ENCODE measurements around the gene ZNF486. TPM values are rescaled to one million over a fixed set of nuclear protein-coding genes. Genes with fewer than 3 reads are reported as not detected.
"Not testable (repeated sequence)": the region's sequence is repeated elsewhere in the genome, so short reads cannot be mapped to it uniquely, and the experiment has no call there.

ZNF486 gene
- polyA plus RNA-seq (ENCODE audit: insufficient read length in 10 of 10): 1 to 10 TPM; 4.0 to 8.3 (median 5.7) TPM
- long read RNA-seq, donor 1, partial matches to known transcripts: 0 of 1 reads
- long read RNA-seq, donor 1, other reads (novel, unspliced or antisense): 0 of 1 reads
- long read RNA-seq, donor 2: 0 reads
- long read RNA-seq, donor 3: 0 reads
- long read RNA-seq, donor 4, partial matches to known transcripts: 0 of 1 reads
- long read RNA-seq, donor 4, other reads (novel, unspliced or antisense): 0 of 1 reads
- long read RNA-seq, donor 5, transcript ZNF486-201 (4 exons, 3,837 nt): major isoform, 5 of 5 reads
- long read RNA-seq, donor 5, partial matches to known transcripts: 0 of 5 reads
- long read RNA-seq, donor 5, other reads (novel, unspliced or antisense): 0 of 5 reads
- long read RNA-seq, donor 6, partial matches to known transcripts: 0 of 2 reads
- long read RNA-seq, donor 6, other reads (novel, unspliced or antisense): 0 of 2 reads
- long read RNA-seq, donor 7: 0 reads
- long read RNA-seq, donor 8, partial matches to known transcripts: 0 of 3 reads
- long read RNA-seq, donor 8, other reads (novel, unspliced or antisense): 0 of 3 reads
- long read RNA-seq, donor 9, partial matches to known transcripts: 0 of 1 reads
- long read RNA-seq, donor 9, other reads (novel, unspliced or antisense): 0 of 1 reads

GRCh38 chr19:20167020-20167644 lies at the start of gene ZNF486:
Gene ZNF486 (plus strand): TSS chr19:20167214. CDS start chr19:20167331, 117 bp downstream.
- DNase-seq: peak; percentile 96 to 97 (median 96)

- not testable (repeated sequence) for DNase-seq
Measured at GRCh38 chr19:20118064-20118839, 48.8 kb upstream of the ZNF486 start.

- DNase-seq: peak in 1 of 3 donors; percentile 1
Measured at GRCh38 chr19:20124879-20125278, 42.1 kb upstream of the ZNF486 start.

GRCh38 chr19:20132933-20133332 lies 34.1 kb upstream of the ZNF486 start:
- not testable (repeated sequence) for DNase-seq

GRCh38 chr19:20137714-20138113 lies 29.3 kb upstream of the ZNF486 start:
- DNase-seq: not testable (repeated sequence)

GRCh38 chr19:20151617-20152145 lies 15.3 kb upstream of the ZNF486 start:
- peak in 1 of 3 donors; percentile 26 for DNase-seq

GRCh38 chr19:20152506-20152905 lies 14.5 kb upstream of the ZNF486 start:
- DNase-seq: peak in 2 of 3 donors; percentile 33 to 44

- DNase-seq: no peak
Measured at GRCh38 chr19:20153281-20153680, 13.7 kb upstream of the ZNF486 start.

- DNase-seq: no peak
Measured at GRCh38 chr19:20154636-20155035, 12.4 kb upstream of the ZNF486 start.

- DNase-seq: no peak
Measured at GRCh38 chr19:20162821-20163220, 4.2 kb upstream of the ZNF486 start.

GRCh38 chr19:20164456-20164855 lies 2.6 kb upstream of the ZNF486 start:
- DNase-seq: no peak

GRCh38 chr19:20165971-20166592 lies 932 bp upstream of the ZNF486 start:
- DNase-seq: no peak

- peak in 2 of 3 donors; percentile 16 to 30 for DNase-seq
Measured at GRCh38 chr19:20167651-20168122, 673 bp downstream of the ZNF486 start.

GRCh38 chr19:20171285-20171684 lies 4.3 kb downstream of the ZNF486 start:
- DNase-seq: no peak

- DNase-seq: not testable (repeated sequence)
Measured at GRCh38 chr19:20175848-20176247, 8.8 kb downstream of the ZNF486 start.

- DNase-seq: not testable (repeated sequence)
Measured at GRCh38 chr19:20179956-20180355, 12.9 kb downstream of the ZNF486 start.

- DNase-seq: no peak
Measured at GRCh38 chr19:20182222-20182785, 15.3 kb downstream of the ZNF486 start.

- DNase-seq: peak in 1 of 3 donors; percentile 4
Measured at GRCh38 chr19:20186174-20186573, 19.2 kb downstream of the ZNF486 start.

GRCh38 chr19:20197747-20198146 lies 30.7 kb downstream of the ZNF486 start:
- no peak for DNase-seq

- DNase-seq: no peak
Measured at GRCh38 chr19:20209051-20209450, 42.0 kb downstream of the ZNF486 start.

Data from muscle of back (tissue), 13 donors.